ENCODE measurements around the gene HDAC11. TPM values are rescaled to one million over a fixed set of nuclear protein-coding genes. Genes with fewer than 3 reads are reported as not detected.

HDAC11 gene
- total RNA-seq, 1 donor from 2014 or later, result 1.5 TPM

- Mint-ChIP-seq H3K27ac (no peak overlapping the region), H3K4me3 (peak overlapping the region; percentile 54), H3K27me3 (peaks cover 50% of the 10 kb centered on the region), H3K4me1 (peaks cover 23% of the 10 kb centered on the region), H3K36me3 (ENCODE audit: low read depth) (no peaks in the 10 kb centered on the region), H3K9me3 (no peaks in the 10 kb centered on the region)
- no peak for DNase-seq
- intact Hi-C loops (cut with micrococcal nuclease), result no loop called here
Measured at GRCh38 chr3:13547591-13548371, 67.7 kb downstream of the HDAC11 start.

- Mint-ChIP-seq H3K4me1 (peaks cover 22% of the 10 kb centered on the region), H3K36me3 (ENCODE audit: low read depth) (no peaks in the 10 kb centered on the region), H3K27ac (peak within 1 kb of the TSS; percentile 10), H3K27me3 (peaks cover 47% of the 10 kb centered on the region), H3K9me3 (no peaks in the 10 kb centered on the region), H3K4me3 (peak within 1 kb of the TSS; percentile 54)
- DNase-seq, result peak; percentile 73
- intact Hi-C loops (cut with micrococcal nuclease), result no loop called here
Measured at GRCh38 chr3:13548696-13549622, 68.9 kb downstream of the HDAC11 start, which contains the start of gene FBLN2. FBLN2 (plus strand) TSS chr3:13549125; CDS start chr3:13570356, 21,231 bp downstream.

GRCh38 chr3:13549623-13550422, 69.7 kb downstream of the HDAC11 start:
- peak overlapping the region; percentile 10 for H3K27ac Mint-ChIP-seq
- no peaks in the 10 kb centered on the region for H3K36me3 Mint-ChIP-seq (ENCODE audit: low read depth)
- intact Hi-C loops (cut with micrococcal nuclease), result no loop called here
- no peaks in the 10 kb centered on the region for H3K9me3 Mint-ChIP-seq
- peaks cover 51% of the 10 kb centered on the region for H3K27me3 Mint-ChIP-seq
- peak overlapping the region; percentile 45 for H3K4me3 Mint-ChIP-seq
- peaks cover 15% of the 10 kb centered on the region for H3K4me1 Mint-ChIP-seq
- DNase-seq, result no peak

- Mint-ChIP-seq H3K27me3 (peaks cover 46% of the 10 kb centered on the region), H3K9me3 (no peaks in the 10 kb centered on the region), H3K4me1 (peaks cover 9% of the 10 kb centered on the region), H3K27ac (no peak overlapping the region), H3K4me3 (no peak overlapping the region), H3K36me3 (ENCODE audit: low read depth) (no peaks in the 10 kb centered on the region)
- no peak for DNase-seq
- intact Hi-C loops (cut with micrococcal nuclease), result no loop called here
Measured at GRCh38 chr3:13550423-13550690, 70.3 kb downstream of the HDAC11 start.

- H3K9me3 Mint-ChIP-seq, result no peaks in the 10 kb centered on the region
- H3K4me1 Mint-ChIP-seq, result peaks cover 6% of the 10 kb centered on the region
- H3K27me3 Mint-ChIP-seq, result peaks cover 45% of the 10 kb centered on the region
- DNase-seq, result no peak
- no peak overlapping the region for H3K4me3 Mint-ChIP-seq
- H3K27ac Mint-ChIP-seq, result no peak overlapping the region
- no peaks in the 10 kb centered on the region for H3K36me3 Mint-ChIP-seq (ENCODE audit: low read depth)
- intact Hi-C loops (cut with micrococcal nuclease), result no loop called here
Measured at GRCh38 chr3:13550791-13551360, 70.8 kb downstream of the HDAC11 start.

GRCh38 chr3:13552857-13553652, 72.9 kb downstream of the HDAC11 start:
- Mint-ChIP-seq H3K36me3 (ENCODE audit: low read depth) (no peaks in the 10 kb centered on the region), H3K9me3 (no peaks in the 10 kb centered on the region), H3K27me3 (peaks cover 33% of the 10 kb centered on the region), H3K27ac (no peak overlapping the region), H3K4me1 (peaks cover 6% of the 10 kb centered on the region), H3K4me3 (no peak overlapping the region)
- no peak for DNase-seq
- intact Hi-C loops (cut with micrococcal nuclease), result no loop called here

- H3K4me3 Mint-ChIP-seq, result no peak overlapping the region
- H3K27me3 Mint-ChIP-seq, result peaks cover 31% of the 10 kb centered on the region
- intact Hi-C loops (cut with micrococcal nuclease), result no loop called here
- no peaks in the 10 kb centered on the region for H3K36me3 Mint-ChIP-seq (ENCODE audit: low read depth)
- DNase-seq, result no peak
- no peak overlapping the region for H3K27ac Mint-ChIP-seq
- peaks cover 3% of the 10 kb centered on the region for H3K4me1 Mint-ChIP-seq
- H3K9me3 Mint-ChIP-seq, result no peaks in the 10 kb centered on the region
Measured at GRCh38 chr3:13553686-13554085, 73.6 kb downstream of the HDAC11 start.

- Mint-ChIP-seq H3K36me3 (ENCODE audit: low read depth) (no peaks in the 10 kb centered on the region), H3K27ac (no peak overlapping the region), H3K4me1 (no peaks in the 10 kb centered on the region), H3K9me3 (no peaks in the 10 kb centered on the region), H3K4me3 (no peak overlapping the region), H3K27me3 (peaks cover 35% of the 10 kb centered on the region)
- no peak for DNase-seq
- intact Hi-C loops (cut with micrococcal nuclease), result no loop called here
Measured at GRCh38 chr3:13555753-13556152, 75.6 kb downstream of the HDAC11 start.

Other genes starting within 250 kb of the HDAC11 start
- gene NUP210, start 60.0 kb upstream of the HDAC11 start, total RNA-seq, result 164 and 169 TPM in 2 replicates
- not detected in 2 replicates for gene FBLN2, start 68.8 kb downstream of the HDAC11 start, total RNA-seq